Endothelial cell of umbilical vein (primary cell): ENCODE measurements around the gene DHX34. TPM values are rescaled to one million over a fixed set of nuclear protein-coding genes. Genes with fewer than 3 reads are reported as not detected.

Source experiments
- BruUV-seq: library from RNA; stranded (reverse); fragments of 400-500 nt; replicated peaks from 2 replicates; lab custom pipeline; 2021; lab: Mats Ljungman, UMichigan
- CTCF ChIA-PET: fragments of 300-600, 350-600 bp; sonication (Branson Sonifier 250); formaldehyde crosslinking; loops from one replicate; lab custom pipeline; 2021; ENCODE audit warnings: antibody characterized with exemption, inconsistent platforms; lab: Charles Lee
- POLR2A ChIA-PET: fragments of 300-600, 350-600 bp; sonication (Branson Sonifier 250); formaldehyde crosslinking; loops from one replicate; lab custom pipeline; 2021; ENCODE audit warnings: antibody characterized with exemption, inconsistent platforms; lab: Charles Lee
- DNase-seq: peaks from one replicate; pipeline ENCODE4 v3.0.0-alpha.2; 2011; ENCODE audit warnings: low read depth, low spot score
- FAIRE-seq: peaks from 2 replicates; lab custom pipeline; 2011; peaks lifted over from hg19 to GRCh38; lab: Jason Lieb, UNC
- H2AFZ ChIP-seq: 2 replicates; pipeline ENCODE4 v1.6.0; 2012; ENCODE audit warnings: low read depth, low read length, control low read depth, inconsistent platforms
- H3K27ac ChIP-seq: 2 replicates; pipeline ENCODE4 v1.5.1; 2011; ENCODE audit warnings: low read depth, mild to moderate bottlenecking, control low read depth, low read length, moderate library complexity; ENCODE audit not compliant: insufficient read depth
- H3K27me3 ChIP-seq, 2 experiments: 2 replicates each; pipeline versions ENCODE4 v1.6.0 to v1.6.1; 2011; ENCODE audit warnings: low read length in 2 of 2, mixed read lengths in 1 of 2; ENCODE audit not compliant: control insufficient read depth in 2 of 2, insufficient read depth in 2 of 2
- H3K36me3 ChIP-seq, 2 experiments: 2 replicates in 1 of 2; 3 replicates in 1 of 2; pipeline ENCODE4 v1.5.1; 2011; ENCODE audit warnings: low read length in 2 of 2, mild to moderate bottlenecking in 1 of 2, moderate library complexity in 1 of 2; ENCODE audit not compliant: control insufficient read depth in 2 of 2, insufficient read depth in 2 of 2; ENCODE audit errors: extremely low read depth in 1 of 2
- H3K4me1 ChIP-seq: 3 replicates; pipeline ENCODE4 v1.5.1; 2011; ENCODE audit warnings: mild to moderate bottlenecking, low read length; ENCODE audit not compliant: control insufficient read depth, insufficient read depth; ENCODE audit errors: extremely low read depth
- H3K4me2 ChIP-seq: 2 replicates; pipeline ENCODE4 v1.6.1; 2011; ENCODE audit warnings: low read length, control low read depth, mixed read lengths; ENCODE audit not compliant: insufficient read depth
- H3K4me3 ChIP-seq, 3 experiments: fragments of 200-600 bp in 1 of 3; sonication (generic), shearing (Covaris generic) in 1 of 3; replicated peaks in 1 of 3; 2 replicates each; pipeline ENCODE4 v1.5.1; 2011 to 2016; ENCODE audit warnings: control low read depth in 3 of 3, low read length in 3 of 3, mild to moderate bottlenecking in 2 of 3, inconsistent platforms in 1 of 3, low read depth in 1 of 3, moderate library complexity in 1 of 3; ENCODE audit not compliant: insufficient read depth in 1 of 3
- H3K79me2 ChIP-seq: 2 replicates; pipeline ENCODE4 v1.6.0; 2012; ENCODE audit warnings: low read length, inconsistent platforms; ENCODE audit not compliant: control insufficient read depth, insufficient read depth
- H3K9ac ChIP-seq: replicated peaks from 2 replicates; pipeline ENCODE3; 2011; ENCODE audit warnings: low read length, control low read depth; ENCODE audit not compliant: insufficient read depth; ENCODE audit errors: extremely low read depth
- H3K9me1 ChIP-seq: replicated peaks from 3 replicates; pipeline ENCODE4 v1.6.0; 2011; ENCODE audit warnings: mild to moderate bottlenecking, low read length; ENCODE audit not compliant: control insufficient read depth, insufficient read depth; ENCODE audit errors: extremely low read depth
- H3K9me3 ChIP-seq: replicated peaks from 2 replicates; pipeline ENCODE4 v1.5.1; 2012; ENCODE audit warnings: low read length, inconsistent platforms; ENCODE audit not compliant: control insufficient read depth, insufficient read depth
- H4K20me1 ChIP-seq: replicated peaks from 2 replicates; pipeline ENCODE3; 2011; ENCODE audit warnings: mild to moderate bottlenecking, low read length; ENCODE audit not compliant: control insufficient read depth, insufficient read depth; ENCODE audit errors: extremely low read depth
- CTCF ChIP-seq, 2 donors: IDR thresholded peaks; 1 replicate in 1 of 2; 2 replicates in 1 of 2; pipeline ENCODE4 v1.5.1; 2011; ENCODE audit warnings: low read length in 2 of 2, mild to moderate bottlenecking in 2 of 2, moderate library complexity in 2 of 2, control low read depth in 1 of 2, inconsistent platforms in 1 of 2, low read depth in 1 of 2; ENCODE audit not compliant: insufficient read depth in 1 of 2; ENCODE audit errors: extremely low read depth in 1 of 2
- EZH2 ChIP-seq: IDR thresholded peaks from 2 replicates; pipeline ENCODE4 v1.6.1; 2012; ENCODE audit warnings: borderline replicate concordance, low read depth, mild to moderate bottlenecking, moderate library complexity, low read length, inconsistent platforms; ENCODE audit not compliant: severe bottlenecking
- FOS ChIP-seq: IDR thresholded peaks from 2 replicates; pipeline ENCODE4 v1.6.1; 2011; ENCODE audit warnings: mild to moderate bottlenecking, low read length, moderate library complexity, borderline replicate concordance; ENCODE audit not compliant: insufficient read depth
- GATA2 ChIP-seq: IDR thresholded peaks from 2 replicates; pipeline ENCODE4 v1.7.0; 2011; ENCODE audit warnings: low read depth, mild to moderate bottlenecking, moderate library complexity, mixed read lengths, low read length; ENCODE audit not compliant: insufficient read length, insufficient read depth
- JUN ChIP-seq: IDR thresholded peaks from 2 replicates; pipeline ENCODE4 v1.6.1; 2011; ENCODE audit warnings: borderline replicate concordance, low read depth; ENCODE audit not compliant: insufficient read length, insufficient read depth
- MAX ChIP-seq: IDR thresholded peaks from 2 replicates; pipeline ENCODE4 v1.6.1; 2011; ENCODE audit not compliant: insufficient read depth, insufficient read length
- MYC ChIP-seq: IDR thresholded peaks from one replicate; pipeline ENCODE4 v1.6.1; 2011; ENCODE audit warnings: mild to moderate bottlenecking, low read depth, low read length
- POLR2A ChIP-seq: IDR thresholded peaks from 2 replicates; pipeline ENCODE4 v1.6.1; 2012; ENCODE audit warnings: low read depth, mild to moderate bottlenecking, control low read depth, low read length
- POLR2AphosphoS5 ChIP-seq: IDR thresholded peaks from 2 replicates; pipeline ENCODE4 v1.6.1; 2012; ENCODE audit warnings: low read depth, mild to moderate bottlenecking, control low read depth, low read length, moderate library complexity; ENCODE audit not compliant: insufficient read depth
- dilution Hi-C: fragments of 300-500 bp; cut with MboI; formaldehyde crosslinking; loops from one replicate; pipeline ENCODE4 v1.15.0; 2019; ENCODE audit warnings: low sequenced_read_pairs; ENCODE audit not compliant: extremely low pct_ligation_motif_present
- intact Hi-C: fragments of 100-400 bp; cut with micrococcal nuclease; formaldehyde crosslinking; loops from one replicate; pipeline ENCODE4 v1.10.0; 2022
- polyA plus RNA-seq, 4 experiments: library from polyadenylated mRNA; depleted of rRNA in 3 of 4; stranded (reverse) in 3 of 4; unstranded in 1 of 4; fragments of >200 nt; gene quantifications; 2 replicates each; pipeline versions ENCODE4 v1.2.1 to v1.2.3, GENCODE V29; 2011 to 2012; ENCODE audit warnings: missing spikeins in 1 of 4
- total RNA-seq: library from RNA; stranded (reverse); gene quantifications from 2 replicates; pipeline ENCODE4 v1.2.3, GENCODE V29; 2021

DHX34 gene
- total and polyA plus RNA-seq, 2 donors (not counting 3 experiments of a cell fraction or from before 2014, with no cell fraction given) = 12.8 to 20.7 TPM

- CTCF ChIA-PET = interaction anchor here (1.2 kb wide), 1 partner anchor 10 kb away, joined by 5 read pairs; no protein-coding TSS in a partner anchor
Measured at GRCh38 chr19:47381121-47381520, 32.0 kb downstream of the DHX34 start.

More at GRCh38 chr19:47381121-47381520, 32.0 kb downstream of the DHX34 start:
- H3K4me3 ChIP-seq = no peak overlapping the region
- no peaks in the 10 kb centered on the region for H3K9me3 ChIP-seq
- dilution Hi-C loops = no loop called here
- H3K27ac ChIP-seq = no peak overlapping the region
- no TSS peak for BruUV-seq
- FAIRE-seq = no peak
- H3K27me3 ChIP-seq = no peaks in the 10 kb centered on the region
- H3K36me3 ChIP-seq = peaks cover 5 to 49% of the 10 kb centered on the region in 2 experiments
- no peaks in the 10 kb centered on the region for H3K9me1 ChIP-seq
- H4K20me1 ChIP-seq = no peaks in the 10 kb centered on the region
- no peak overlapping the region for H3K4me2 ChIP-seq
- intact Hi-C loops = no loop called here
- POLR2A ChIA-PET = no interaction called here
- no peaks in the 10 kb centered on the region for H3K4me1 ChIP-seq
- H3K9ac ChIP-seq = no peak overlapping the region
- TF ChIP-seq POLR2AphosphoS5 (no peak), MAX (no peak), EZH2 (no peak), CTCF (IDR thresholded peaks at IDR 0.05; ENCODE audit: extremely low read depth in 1 of 2, insufficient read depth in 1 of 2, low read depth in 1 of 2, low read length in 2 of 2) (no peak), POLR2A (no peak), MYC (no peak), GATA2 (no peak), JUN (no peak), FOS (no peak)
- DNase-seq = no peak
- H3K79me2 ChIP-seq = no peaks in the 10 kb centered on the region
- no peak overlapping the region for H2AFZ ChIP-seq
